Kidney (tissue), 14 donors: ENCODE results near the gene ARHGEF26. TPM values are rescaled to one million over a fixed set of nuclear protein-coding genes. Genes with fewer than 3 reads are reported as not detected.

ENCODE experiments used
- DNase-seq, 5 donors: peaks; one replicate each; pipeline ENCODE4 v3.0.0-alpha.2; 2013 to 2020
- FAIRE-seq: peaks from 2 replicates; lab custom pipeline; 2012; peaks lifted over from hg19 to GRCh38; lab: Jason Lieb, UNC
- H3K27ac ChIP-seq, 2 donors: one replicate each; pipeline ENCODE4 v1.7.0; 2013; ENCODE audit warnings: low read depth in 2 of 2, low read length in 2 of 2, inconsistent platforms in 1 of 2
- H3K27me3 ChIP-seq: one replicate; pipeline ENCODE4 v1.7.1; 2013; ENCODE audit warnings: low read length, inconsistent platforms; ENCODE audit not compliant: control insufficient read depth, insufficient read depth
- H3K36me3 ChIP-seq, 3 donors: one replicate each; pipeline versions ENCODE4 v1.7.0 to v1.7.1; 2013; ENCODE audit warnings: low read length in 3 of 3, control low read depth in 1 of 3, inconsistent platforms in 1 of 3; ENCODE audit not compliant: insufficient read depth in 3 of 3, control insufficient read depth in 2 of 3
- H3K4me1 ChIP-seq, 3 donors: one replicate each; pipeline versions ENCODE4 v1.7.0 to v1.7.1; 2013; ENCODE audit warnings: low read length in 3 of 3, inconsistent platforms in 1 of 3, low read depth in 1 of 3; ENCODE audit not compliant: control insufficient read depth in 2 of 3, insufficient read depth in 2 of 3
- H3K4me3 ChIP-seq, 3 donors: one replicate each; pipeline versions ENCODE4 v1.7.0 to v1.8.1; 2013; ENCODE audit warnings: low read length in 3 of 3, control low read depth in 1 of 3, inconsistent platforms in 1 of 3
- H3K9ac ChIP-seq, 3 donors: one replicate each; pipeline versions ENCODE4 v1.7.0 to v1.7.1; 2013; ENCODE audit warnings: low read length in 3 of 3, control low read depth in 1 of 3, inconsistent platforms in 1 of 3
- H3K9me3 ChIP-seq, 3 donors: one replicate each; pipeline versions ENCODE4 v1.7.0 to v1.7.1; 2013; ENCODE audit warnings: low read length in 3 of 3, control low read depth in 1 of 3, inconsistent platforms in 1 of 3; ENCODE audit not compliant: control insufficient read depth in 2 of 3, insufficient read depth in 1 of 3
- CTCF ChIP-seq: IDR thresholded peaks from 3 replicates; pipeline ENCODE4 v1.5.1; 2012; ENCODE audit warnings: mild to moderate bottlenecking, moderate library complexity, borderline replicate concordance; ENCODE audit not compliant: insufficient read depth; ENCODE audit errors: extremely low read depth
- intact Hi-C: fragments of 100-400 bp; cut with DNase I; formaldehyde crosslinking; loops from one replicate; pipeline ENCODE4 v1.11.1; 2022
- polyA plus RNA-seq: library from polyadenylated mRNA; stranded (reverse); fragments of 350-450 nt; fragmentation: Illumina TruSeq; extraction: RNeasy Lipid Tissue Mini Kit (QIAGEN cat#74804); gene quantifications from one replicate; pipeline ENCODE4 v1.2.3, GENCODE V29; 2014; ENCODE audit warnings: low read depth, low replicate concordance; ENCODE audit not compliant: insufficient read depth
- total RNA-seq: library from RNA; stranded (reverse); fragmentation: NEBNext Ultra II Directional; extraction: Animal tissue kit (Norgen Biotek cat#: 25700); gene quantifications from one replicate; pipeline ENCODE4 v1.2.1, GENCODE V29; 2021
- donor health status: control.
- donor health status: control.
- donor health status: control.
- donor health status: control.
- donor health status: control.
- donor health status: DM: yes; HTN: yes; CAD: no.
- donor health status: Normal renal cell carcinoma (clear cell type).

The ARHGEF26 gene
- total and polyA plus RNA-seq, 2 donors from 2014 or later: 3.9 to 4.8 TPM

- no peaks in the 10 kb centered on the region for H3K4me1 ChIP-seq
- TF ChIP-seq CTCF: no peak
- no peak for DNase-seq
- no peak overlapping the region for H3K9ac ChIP-seq
- H3K9me3 ChIP-seq: no peaks in the 10 kb centered on the region
- no peak overlapping the region for H3K27ac ChIP-seq
- no peaks in the 10 kb centered on the region for H3K27me3 ChIP-seq
- intact Hi-C loops: no loop called here
- H3K36me3 ChIP-seq: no peaks in the 10 kb centered on the region
- no peak for FAIRE-seq
- H3K4me3 ChIP-seq: no peak overlapping the region
These were observed 99.3 kb downstream of the ARHGEF26 start for GRCh38 chr3:154220462-154220861.

- no peaks in the 10 kb centered on the region for H3K27me3 ChIP-seq
- H3K4me3 ChIP-seq: no peak overlapping the region
- no peaks in the 10 kb centered on the region for H3K36me3 ChIP-seq
- FAIRE-seq (no peak), DNase-seq (no peak)
- H3K9ac ChIP-seq: no peak overlapping the region
- no peaks in the 10 kb centered on the region for H3K4me1 ChIP-seq
- no peak for TF ChIP-seq CTCF
- intact Hi-C loops: no loop called here
- H3K27ac ChIP-seq: no peak overlapping the region
- no peaks in the 10 kb centered on the region for H3K9me3 ChIP-seq
These were observed 102.3 kb downstream of the ARHGEF26 start for GRCh38 chr3:154223519-154223918.

- FAIRE-seq: no peak
- no peak overlapping the region for H3K9ac ChIP-seq
- no peak for TF ChIP-seq CTCF
- no peaks in the 10 kb centered on the region for H3K36me3 ChIP-seq
- no peak overlapping the region for H3K27ac ChIP-seq
- intact Hi-C loops: no loop called here
- no peak overlapping the region for H3K4me3 ChIP-seq
- no peak for DNase-seq
- H3K27me3 ChIP-seq: no peaks in the 10 kb centered on the region
- H3K9me3 ChIP-seq: no peaks in the 10 kb centered on the region
- no peaks in the 10 kb centered on the region for H3K4me1 ChIP-seq
These were observed 103.2 kb downstream of the ARHGEF26 start for GRCh38 chr3:154224366-154224765.

- DNase-seq (no peak), FAIRE-seq (peak; percentile 23)
- no peak overlapping the region for H3K27ac ChIP-seq
- H3K4me1 ChIP-seq: no peaks in the 10 kb centered on the region
- no peaks in the 10 kb centered on the region for H3K9me3 ChIP-seq
- H3K27me3 ChIP-seq: no peaks in the 10 kb centered on the region
- H3K36me3 ChIP-seq: no peaks in the 10 kb centered on the region
- H3K4me3 ChIP-seq: no peak overlapping the region
- no peak overlapping the region for H3K9ac ChIP-seq
- TF ChIP-seq CTCF: no peak
- intact Hi-C loops: no loop called here
These were observed 103.7 kb downstream of the ARHGEF26 start for GRCh38 chr3:154224866-154225265.
